Neural cell (in vitro differentiated cells): ENCODE results near the gene KCTD19. TPM values are rescaled to one million over a fixed set of nuclear protein-coding genes. Genes with fewer than 3 reads are reported as not detected.

Experiments
- H2AFZ ChIP-seq: fragments of 200-600, 300-800 bp; sonication (generic), shearing (Covaris generic); 2 replicates; pipeline ENCODE4 v1.6.0; 2014; ENCODE audit warnings: low read depth, mild to moderate bottlenecking, antibody characterized with exemption, low read length, moderate library complexity
- H3F3A ChIP-seq: fragments of 200-600 bp; shearing (Covaris generic); 2 replicates; pipeline ENCODE4 v1.6.1; 2016; ENCODE audit warnings: mild to moderate bottlenecking, moderate library complexity, mixed read lengths, antibody characterized with exemption, low read length; ENCODE audit not compliant: insufficient read depth, poor library complexity, severe bottlenecking
- H3K27ac ChIP-seq: fragments of 200-600, 300-800 bp; sonication (generic), shearing (Covaris generic); 2 replicates; pipeline ENCODE4 v1.5.1; 2014; ENCODE audit warnings: mild to moderate bottlenecking, low read length, moderate library complexity
- H3K27me3 ChIP-seq: fragments of 300-800, 200-600 bp; sonication (generic), shearing (Covaris generic); 2 replicates; pipeline ENCODE4 v1.6.0; 2014; ENCODE audit warnings: mild to moderate bottlenecking, low read depth, low read length, moderate library complexity; ENCODE audit not compliant: insufficient read depth
- H3K36me3 ChIP-seq: fragments of 300-800, 200-600 bp; sonication (generic), shearing (Covaris generic); 2 replicates; pipeline ENCODE4 v1.5.1; 2014; ENCODE audit warnings: mild to moderate bottlenecking, antibody characterized with exemption, low read length, moderate library complexity; ENCODE audit not compliant: insufficient read depth
- H3K4me2 ChIP-seq: fragments of 300-800, 200-600 bp; sonication (generic), shearing (Covaris generic); 2 replicates; pipeline ENCODE4 v1.6.0; 2014; ENCODE audit warnings: mild to moderate bottlenecking, low read length
- H3K4me3 ChIP-seq: fragments of 300-800, 200-600 bp; sonication (generic), shearing (Covaris generic); 2 replicates; pipeline ENCODE4 v1.5.1; 2014; ENCODE audit warnings: mild to moderate bottlenecking, low read length, moderate library complexity
- H3K79me2 ChIP-seq: fragments of 200-600 bp; shearing (Covaris generic); replicated peaks from 2 replicates; pipeline ENCODE4 v1.6.0; 2014; ENCODE audit warnings: mild to moderate bottlenecking, low read length, moderate library complexity; ENCODE audit not compliant: insufficient read depth
- H3K9ac ChIP-seq: fragments of 300-800, 200-600 bp; sonication (generic), shearing (Covaris generic); 2 replicates; pipeline ENCODE4 v1.6.1; 2016; ENCODE audit warnings: mild to moderate bottlenecking, low read length, mixed read lengths
- H3K9me2 ChIP-seq: fragments of 200-600 bp; shearing (Covaris generic); 2 replicates; pipeline ENCODE4 v1.6.1; 2016; ENCODE audit warnings: mild to moderate bottlenecking, low read length, mixed read lengths; ENCODE audit not compliant: insufficient read depth
- H3K9me3 ChIP-seq: fragments of 200-600, 300-800 bp; sonication (generic), shearing (Covaris generic); 2 replicates; pipeline ENCODE4 v1.6.1; 2016; ENCODE audit warnings: mild to moderate bottlenecking, mixed run types, low read length, moderate library complexity, mixed read lengths
- H4K20me1 ChIP-seq: fragments of 200-600 bp; shearing (Covaris generic); 2 replicates; pipeline ENCODE4 v1.6.1; 2016; ENCODE audit warnings: mild to moderate bottlenecking, mixed run types; ENCODE audit not compliant: insufficient read depth
- EP300 ChIP-seq: fragments of 450-650 bp; conservative IDR thresholded peaks from 2 replicates; pipeline ENCODE4 v1.6.1; 2014; ENCODE audit warnings: antibody characterized with exemption, mild to moderate bottlenecking, moderate library complexity; ENCODE audit not compliant: poor library complexity, severe bottlenecking
- EZH2 ChIP-seq: fragments of 200-600, 300-800 bp; shearing (Covaris generic), sonication (generic); IDR thresholded peaks from 2 replicates; pipeline ENCODE4 v1.6.1; 2014; ENCODE audit warnings: antibody characterized with exemption, low read length, borderline replicate concordance, mild to moderate bottlenecking; ENCODE audit not compliant: insufficient read depth, poor library complexity, severe bottlenecking
- MXI1 ChIP-seq: fragments of 450-650 bp; conservative IDR thresholded peaks from 2 replicates; pipeline ENCODE4 v1.6.1; 2014; ENCODE audit warnings: antibody characterized with exemption, mild to moderate bottlenecking; ENCODE audit not compliant: poor library complexity, severe bottlenecking
- POLR2AphosphoS5 ChIP-seq: IDR thresholded peaks from 2 replicates; pipeline ENCODE4 v1.6.1; 2012
- RAD21 ChIP-seq: fragments of 450-650 bp; conservative IDR thresholded peaks from 2 replicates; pipeline ENCODE4 v1.6.1; 2014; ENCODE audit warnings: antibody characterized with exemption, mild to moderate bottlenecking, moderate library complexity
- SMC3 ChIP-seq: fragments of 450-650 bp; conservative IDR thresholded peaks from 2 replicates; pipeline ENCODE4 v1.6.1; 2014; ENCODE audit warnings: antibody characterized with exemption, mild to moderate bottlenecking, moderate library complexity; ENCODE audit not compliant: poor library complexity
- TAF1 ChIP-seq: IDR thresholded peaks from 2 replicates; pipeline ENCODE4 v1.6.1; 2012; ENCODE audit warnings: low read depth
- polyA plus RNA-seq: library from polyadenylated mRNA; depleted of rRNA; stranded (reverse); fragments of >200 nt; gene quantifications from 2 replicates; pipeline ENCODE4 v1.2.3, GENCODE V29; 2014
- TF ChIP-seq, protein P1 (sequence below): fragments of 450-650 bp; IDR thresholded peaks from 2 replicates; pipeline ENCODE4 v1.5.1; 2014; ENCODE audit warnings: antibody characterized with exemption, mild to moderate bottlenecking, moderate library complexity; ENCODE audit not compliant: poor library complexity, severe bottlenecking
- TF ChIP-seq, protein P2 (sequence below): IDR thresholded peaks from 2 replicates; pipeline ENCODE4 v1.6.1; 2012; ENCODE audit warnings: borderline replicate concordance

The KCTD19 gene
- polyA plus RNA-seq, 1 donor from 2014 or later = 0.45 TPM

DNA sequence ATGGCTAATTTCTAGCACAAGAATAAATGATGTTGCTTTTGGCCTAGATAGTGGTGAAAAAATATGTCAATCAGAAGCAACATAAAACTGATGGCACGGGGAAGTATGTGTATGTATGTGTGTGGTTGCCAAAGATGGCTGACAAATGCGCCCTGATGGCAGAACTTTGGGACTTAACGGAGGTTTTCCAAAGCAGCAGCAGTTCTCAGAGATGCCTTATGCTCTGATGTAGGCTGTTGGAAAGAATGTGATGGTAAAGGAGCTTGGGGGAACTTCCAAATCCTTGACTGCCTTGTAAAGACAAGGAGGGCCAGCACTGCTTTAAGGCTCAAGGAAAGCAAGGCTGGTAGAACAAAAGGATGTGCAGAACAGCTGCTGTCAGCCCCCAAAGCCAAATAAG lies 16.0 kb downstream of the KCTD19 start:
- Histone ChIP-seq H3K36me3 (no peaks in the 10 kb centered on the region), H3K4me3 (no peak overlapping the region), H3K9ac (no peak overlapping the region), H3F3A (no peaks in the 10 kb centered on the region), H3K27me3 (no peaks in the 10 kb centered on the region), H3K9me3 (no peaks in the 10 kb centered on the region), H3K27ac (no peak overlapping the region), H3K79me2 (no peaks in the 10 kb centered on the region), H3K9me2 (no peaks in the 10 kb centered on the region), H4K20me1 (no peaks in the 10 kb centered on the region), H3K4me2 (no peak overlapping the region), H2AFZ (no peak overlapping the region)
- TF ChIP-seq EZH2 (no peak), SMC3 (no peak)

DNA sequence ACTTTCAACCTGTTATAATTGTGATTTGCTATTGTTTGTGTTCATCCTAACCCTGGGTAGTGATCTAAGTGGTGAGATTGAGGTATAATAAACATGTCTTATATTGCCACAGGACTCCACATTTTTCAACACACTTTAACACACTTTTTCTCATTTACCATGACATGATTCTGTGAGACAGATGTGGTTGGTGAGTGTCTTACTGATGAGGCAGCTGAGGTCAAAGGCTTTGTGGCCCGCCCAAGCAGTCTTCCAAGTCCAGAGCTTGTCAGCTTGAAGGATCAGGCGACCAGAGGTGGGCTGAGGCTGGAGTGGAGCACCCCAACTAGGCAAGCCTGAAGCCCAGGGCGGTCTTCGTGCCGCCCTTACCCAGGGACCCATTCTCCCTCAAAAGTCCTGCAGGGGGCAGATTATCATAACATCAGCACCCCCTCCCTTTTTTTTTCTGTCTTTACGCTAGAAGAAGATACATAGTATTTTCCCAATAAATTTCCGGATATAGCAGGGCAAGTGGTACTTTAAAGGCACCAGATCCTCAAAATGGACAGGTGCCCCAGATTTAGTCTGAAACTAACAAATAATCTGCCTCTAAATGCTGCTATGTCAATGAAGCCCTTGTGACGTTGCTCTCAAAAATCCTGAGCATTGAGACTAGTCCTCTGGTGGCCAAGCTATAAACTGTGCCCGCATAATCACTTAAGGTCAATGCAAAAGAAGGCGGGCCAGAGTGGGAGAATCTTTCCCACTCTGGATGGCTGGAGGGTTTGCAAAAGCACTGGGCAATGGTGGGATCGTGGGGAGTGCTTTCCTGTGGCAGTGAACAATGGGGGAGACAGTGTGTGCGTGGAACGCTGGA lies 21.1 kb downstream of the KCTD19 start:
- Histone ChIP-seq H3K36me3 (no peaks in the 10 kb centered on the region), H4K20me1 (no peaks in the 10 kb centered on the region), H3K4me2 (no peak overlapping the region), H3K27me3 (no peaks in the 10 kb centered on the region), H3K9ac (no peak overlapping the region), H3K4me3 (no peak overlapping the region), H3F3A (no peaks in the 10 kb centered on the region), H3K79me2 (no peaks in the 10 kb centered on the region), H3K9me3 (no peaks in the 10 kb centered on the region), H3K9me2 (no peaks in the 10 kb centered on the region), H2AFZ (no peak overlapping the region), H3K27ac (no peak overlapping the region)
- TF ChIP-seq EZH2 (no peak), POLR2AphosphoS5 (no peak), TAF1 (no peak)
- TF ChIP-seq, protein P1, sequence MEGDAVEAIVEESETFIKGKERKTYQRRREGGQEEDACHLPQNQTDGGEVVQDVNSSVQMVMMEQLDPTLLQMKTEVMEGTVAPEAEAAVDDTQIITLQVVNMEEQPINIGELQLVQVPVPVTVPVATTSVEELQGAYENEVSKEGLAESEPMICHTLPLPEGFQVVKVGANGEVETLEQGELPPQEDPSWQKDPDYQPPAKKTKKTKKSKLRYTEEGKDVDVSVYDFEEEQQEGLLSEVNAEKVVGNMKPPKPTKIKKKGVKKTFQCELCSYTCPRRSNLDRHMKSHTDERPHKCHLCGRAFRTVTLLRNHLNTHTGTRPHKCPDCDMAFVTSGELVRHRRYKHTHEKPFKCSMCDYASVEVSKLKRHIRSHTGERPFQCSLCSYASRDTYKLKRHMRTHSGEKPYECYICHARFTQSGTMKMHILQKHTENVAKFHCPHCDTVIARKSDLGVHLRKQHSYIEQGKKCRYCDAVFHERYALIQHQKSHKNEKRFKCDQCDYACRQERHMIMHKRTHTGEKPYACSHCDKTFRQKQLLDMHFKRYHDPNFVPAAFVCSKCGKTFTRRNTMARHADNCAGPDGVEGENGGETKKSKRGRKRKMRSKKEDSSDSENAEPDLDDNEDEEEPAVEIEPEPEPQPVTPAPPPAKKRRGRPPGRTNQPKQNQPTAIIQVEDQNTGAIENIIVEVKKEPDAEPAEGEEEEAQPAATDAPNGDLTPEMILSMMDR = no peak
- TF ChIP-seq, protein P2, sequence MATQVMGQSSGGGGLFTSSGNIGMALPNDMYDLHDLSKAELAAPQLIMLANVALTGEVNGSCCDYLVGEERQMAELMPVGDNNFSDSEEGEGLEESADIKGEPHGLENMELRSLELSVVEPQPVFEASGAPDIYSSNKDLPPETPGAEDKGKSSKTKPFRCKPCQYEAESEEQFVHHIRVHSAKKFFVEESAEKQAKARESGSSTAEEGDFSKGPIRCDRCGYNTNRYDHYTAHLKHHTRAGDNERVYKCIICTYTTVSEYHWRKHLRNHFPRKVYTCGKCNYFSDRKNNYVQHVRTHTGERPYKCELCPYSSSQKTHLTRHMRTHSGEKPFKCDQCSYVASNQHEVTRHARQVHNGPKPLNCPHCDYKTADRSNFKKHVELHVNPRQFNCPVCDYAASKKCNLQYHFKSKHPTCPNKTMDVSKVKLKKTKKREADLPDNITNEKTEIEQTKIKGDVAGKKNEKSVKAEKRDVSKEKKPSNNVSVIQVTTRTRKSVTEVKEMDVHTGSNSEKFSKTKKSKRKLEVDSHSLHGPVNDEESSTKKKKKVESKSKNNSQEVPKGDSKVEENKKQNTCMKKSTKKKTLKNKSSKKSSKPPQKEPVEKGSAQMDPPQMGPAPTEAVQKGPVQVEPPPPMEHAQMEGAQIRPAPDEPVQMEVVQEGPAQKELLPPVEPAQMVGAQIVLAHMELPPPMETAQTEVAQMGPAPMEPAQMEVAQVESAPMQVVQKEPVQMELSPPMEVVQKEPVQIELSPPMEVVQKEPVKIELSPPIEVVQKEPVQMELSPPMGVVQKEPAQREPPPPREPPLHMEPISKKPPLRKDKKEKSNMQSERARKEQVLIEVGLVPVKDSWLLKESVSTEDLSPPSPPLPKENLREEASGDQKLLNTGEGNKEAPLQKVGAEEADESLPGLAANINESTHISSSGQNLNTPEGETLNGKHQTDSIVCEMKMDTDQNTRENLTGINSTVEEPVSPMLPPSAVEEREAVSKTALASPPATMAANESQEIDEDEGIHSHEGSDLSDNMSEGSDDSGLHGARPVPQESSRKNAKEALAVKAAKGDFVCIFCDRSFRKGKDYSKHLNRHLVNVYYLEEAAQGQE = no peak

DNA sequence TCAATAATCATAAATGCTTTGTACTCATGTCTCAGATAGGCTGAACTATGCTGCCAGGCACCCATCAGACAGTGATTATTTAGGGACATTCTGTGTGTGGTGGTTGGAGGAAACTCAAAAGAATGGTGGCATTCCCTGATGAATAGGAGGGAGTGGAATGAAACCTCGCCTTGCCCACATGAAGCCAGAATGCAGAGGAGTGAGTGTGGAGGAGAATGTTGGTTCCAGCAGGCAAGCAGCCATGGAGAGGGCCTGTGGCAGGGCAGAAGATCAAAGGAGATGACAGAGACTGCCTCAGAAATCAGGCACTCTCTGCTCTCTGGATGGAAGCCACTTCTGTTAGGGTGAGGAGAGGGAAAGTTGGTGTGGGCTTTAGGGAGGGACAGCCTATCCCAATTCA lies 22.5 kb downstream of the KCTD19 start:
- no peak overlapping the region for H3K4me3 ChIP-seq
- no peaks in the 10 kb centered on the region for H3K27me3 ChIP-seq
- H3K4me2 ChIP-seq = no peak overlapping the region
- no peak overlapping the region for H3K27ac ChIP-seq
- no peaks in the 10 kb centered on the region for H3K9me3 ChIP-seq
- H3F3A ChIP-seq = no peaks in the 10 kb centered on the region
- no peak overlapping the region for H2AFZ ChIP-seq
- no peak overlapping the region for H3K9ac ChIP-seq
- no peak for TF ChIP-seq POLR2AphosphoS5
- no peak for TF ChIP-seq EZH2
- no peak for TF ChIP-seq TAF1
- TF ChIP-seq, protein P1 = no peak
- TF ChIP-seq, protein P2 = no peak
- no peak for TF ChIP-seq EP300
- TF ChIP-seq MXI1 = no peak
- no peak for TF ChIP-seq SMC3
- TF ChIP-seq RAD21 = no peak
- no peaks in the 10 kb centered on the region for H4K20me1 ChIP-seq
- no peaks in the 10 kb centered on the region for H3K36me3 ChIP-seq
- no peaks in the 10 kb centered on the region for H3K9me2 ChIP-seq
- H3K79me2 ChIP-seq = no peaks in the 10 kb centered on the region
